ENCODE measurements around the gene PPP1R10. TPM values are rescaled to one million over a fixed set of nuclear protein-coding genes. Genes with fewer than 3 reads are reported as not detected.
A peak's percentile ranks its signal among the peaks of the same experiment; 100 is the strongest.

PPP1R10 gene
- total and polyA plus RNA-seq, 2 of the 13 experiments (the other 11 are each of a cell fraction or from before 2014, with no cell fraction given) = 26.3 to 38.4 TPM

GRCh38 chr6:30614044-30614842 is 2.8 kb downstream of the PPP1R10 start (continued):
- TF ChIP-seq GMEB2 (CRISPR knock-in tag; IDR thresholded peaks at IDR 0.05; ENCODE audit: low read depth) (0 out of 2 replicates have a peak, but pooled peaks have one; percentile 12), MXD4 (CRISPR knock-in tag; IDR thresholded peaks at IDR 0.05) (no peak), CHD2 (IDR thresholded peaks at IDR 0.05; ENCODE audit: low read depth, low read length) (no peak), ZNF446 (CRISPR knock-in tag; IDR thresholded peaks at IDR 0.05) (0 out of 2 replicates have a peak, but pooled peaks have one; percentile 47), ZNF639 (CRISPR knock-in tag; conservative IDR thresholded peaks at IDR 0.05) (no peak), ZNF335 (CRISPR knock-in tag; IDR thresholded peaks at IDR 0.05) (peak; percentile 9; the same call in 1 of the 2 replicates), FOXO4 (CRISPR knock-in tag; conservative IDR thresholded peaks at IDR 0.05) (peak; percentile 86; the same call in 1 of the 2 replicates), TAF15 (IDR thresholded peaks at IDR 0.05; ENCODE audit: low read depth, low read length, poor library complexity, severe bottlenecking) (no peak), WIZ (CRISPR knock-in tag; IDR thresholded peaks at IDR 0.05) (no peak), ZNF749 (CRISPR knock-in tag; IDR thresholded peaks at IDR 0.05; ENCODE audit: borderline replicate concordance) (no peak), DPF2 (CRISPR knock-in tag; IDR thresholded peaks at IDR 0.05; ENCODE audit: borderline replicate concordance, low read depth) (no peak), U2AF1 (optimal IDR thresholded peaks at IDR 0.05; ENCODE audit: low read depth, low read length) (peak; percentile 81), ESRRA (CRISPR knock-in tag; IDR thresholded peaks at IDR 0.05; ENCODE audit: low read depth) (no peak), RORA (CRISPR knock-in tag; IDR thresholded peaks at IDR 0.05) (no peak), ZNF589 (CRISPR knock-in tag; conservative IDR thresholded peaks at IDR 0.05) (peak; percentile 38; the same call in 1 of the 2 replicates), ZFY (CRISPR knock-in tag; IDR thresholded peaks at IDR 0.05) (no peak), HMG20A (CRISPR knock-in tag; IDR thresholded peaks at IDR 0.05; ENCODE audit: borderline replicate concordance) (no peak), ATF7 (IDR thresholded peaks at IDR 0.05) (no peak), ATF7 (CRISPR knock-in tag; IDR thresholded peaks at IDR 0.05) (no peak), TSC22D2 (CRISPR knock-in tag; IDR thresholded peaks at IDR 0.05; ENCODE audit: borderline replicate concordance) (0 out of 2 replicates have a peak, but pooled peaks have one; percentile 91), ZSCAN20 (CRISPR knock-in tag; IDR thresholded peaks at IDR 0.05; ENCODE audit: borderline replicate concordance) (no peak), THAP11 (CRISPR knock-in tag; IDR thresholded peaks at IDR 0.05) (no peak), FIP1L1 (IDR thresholded peaks at IDR 0.05; ENCODE audit: borderline replicate concordance, insufficient read depth, low read depth, low read length) (no peak), FOXK1 (CRISPR knock-in tag; IDR thresholded peaks at IDR 0.05; ENCODE audit: borderline replicate concordance, low read depth) (0 out of 2 replicates have a peak, but pooled peaks have one; percentile 8), FLYWCH1 (CRISPR knock-in tag; IDR thresholded peaks at IDR 0.05) (no peak), SPEN (CRISPR knock-in tag; IDR thresholded peaks at IDR 0.05; ENCODE audit: low read depth) (no peak)
